ENCODE results near the gene JARID2. TPM values are rescaled to one million over a fixed set of nuclear protein-coding genes. Genes with fewer than 3 reads are reported as not detected.

Gene JARID2
- total and polyA plus RNA-seq, 2 of the 13 experiments (the other 11 are each of a cell fraction or from before 2014, with no cell fraction given), result 7.5 to 10.3 TPM

DNA sequence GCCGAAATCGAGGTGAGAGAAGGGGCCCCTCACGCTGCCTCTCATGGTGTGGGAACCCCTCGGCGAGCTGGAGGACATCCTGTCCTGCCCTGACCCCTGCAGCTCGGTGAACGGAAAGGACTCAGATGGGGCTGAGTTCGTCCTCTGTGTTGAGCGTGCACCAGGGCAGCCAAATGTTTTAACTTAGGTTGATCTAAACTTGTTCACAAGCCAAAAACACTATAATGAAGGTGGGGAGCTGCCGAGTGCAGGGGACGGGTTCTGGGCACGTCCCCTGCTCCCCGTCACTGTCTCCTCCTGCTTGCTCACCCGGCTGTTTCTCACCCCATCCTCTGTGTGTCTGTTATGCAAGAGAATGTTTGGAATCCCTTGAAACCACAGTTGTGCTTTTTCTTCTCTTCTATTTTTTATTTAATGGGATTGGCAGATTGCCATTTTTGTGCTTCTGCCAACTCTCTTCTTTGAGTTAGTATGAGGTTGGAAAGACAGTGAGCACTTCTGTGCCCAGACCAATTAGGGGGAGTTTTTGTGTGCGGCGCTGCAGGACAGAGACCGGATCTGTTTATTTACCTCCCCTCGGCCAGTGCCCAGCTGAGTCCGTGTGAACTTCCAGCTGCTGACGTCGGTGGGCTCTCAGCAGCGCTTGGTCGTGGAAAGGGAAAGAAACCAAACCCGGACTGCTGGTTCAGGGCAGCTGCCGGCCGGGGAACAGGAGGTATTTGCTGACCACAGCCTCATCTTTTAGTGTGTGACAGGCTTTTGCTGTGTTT lies 258.9 kb downstream of the JARID2 start (continued):
- TF ChIP-seq CREM (IDR thresholded peaks at IDR 0.05) (peak; percentile 76), CREM (CRISPR knock-in tag; IDR thresholded peaks at IDR 0.05) (no peak), NFKBIZ (CRISPR knock-in tag; IDR thresholded peaks at IDR 0.05) (no peak), WIZ (CRISPR knock-in tag; IDR thresholded peaks at IDR 0.05) (no peak), RBFOX2 (IDR thresholded peaks at IDR 0.05; ENCODE audit: low read depth, low read length) (no peak), STAG1 (CRISPR knock-in tag; IDR thresholded peaks at IDR 0.05) (peak; percentile 43), NR2F1 (CRISPR knock-in tag; IDR thresholded peaks at IDR 0.05) (0 out of 4 replicates have a peak, but pooled peaks of 1 of the 2 experiments have one; percentile 16), TBX2 (CRISPR knock-in tag; IDR thresholded peaks at IDR 0.05; ENCODE audit: borderline replicate concordance) (peak; percentile 55; the same call in 1 of the 2 replicates), SNAPC2 (CRISPR knock-in tag; IDR thresholded peaks at IDR 0.05) (no peak), RARG (CRISPR knock-in tag; IDR thresholded peaks at IDR 0.05; ENCODE audit: low read depth) (no peak), ZNF468 (CRISPR knock-in tag; IDR thresholded peaks at IDR 0.05) (no peak), ZNF570 (CRISPR knock-in tag; IDR thresholded peaks at IDR 0.05; ENCODE audit: borderline replicate concordance) (no peak)
- TF ChIP-seq, protein P1, sequence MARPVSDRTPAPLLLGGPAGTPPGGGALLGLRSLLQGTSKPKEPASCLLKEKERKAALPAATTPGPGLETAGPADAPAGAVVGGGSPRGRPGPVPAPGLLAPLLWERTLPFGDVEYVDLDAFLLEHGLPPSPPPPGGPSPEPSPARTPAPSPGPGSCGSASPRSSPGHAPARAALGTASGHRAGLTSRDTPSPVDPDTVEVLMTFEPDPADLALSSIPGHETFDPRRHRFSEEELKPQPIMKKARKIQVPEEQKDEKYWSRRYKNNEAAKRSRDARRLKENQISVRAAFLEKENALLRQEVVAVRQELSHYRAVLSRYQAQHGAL (CRISPR knock-in tag; IDR thresholded peaks at IDR 0.05; ENCODE audit: not compliant biosample characterization), result no peak
- TF ChIP-seq, protein P2, sequence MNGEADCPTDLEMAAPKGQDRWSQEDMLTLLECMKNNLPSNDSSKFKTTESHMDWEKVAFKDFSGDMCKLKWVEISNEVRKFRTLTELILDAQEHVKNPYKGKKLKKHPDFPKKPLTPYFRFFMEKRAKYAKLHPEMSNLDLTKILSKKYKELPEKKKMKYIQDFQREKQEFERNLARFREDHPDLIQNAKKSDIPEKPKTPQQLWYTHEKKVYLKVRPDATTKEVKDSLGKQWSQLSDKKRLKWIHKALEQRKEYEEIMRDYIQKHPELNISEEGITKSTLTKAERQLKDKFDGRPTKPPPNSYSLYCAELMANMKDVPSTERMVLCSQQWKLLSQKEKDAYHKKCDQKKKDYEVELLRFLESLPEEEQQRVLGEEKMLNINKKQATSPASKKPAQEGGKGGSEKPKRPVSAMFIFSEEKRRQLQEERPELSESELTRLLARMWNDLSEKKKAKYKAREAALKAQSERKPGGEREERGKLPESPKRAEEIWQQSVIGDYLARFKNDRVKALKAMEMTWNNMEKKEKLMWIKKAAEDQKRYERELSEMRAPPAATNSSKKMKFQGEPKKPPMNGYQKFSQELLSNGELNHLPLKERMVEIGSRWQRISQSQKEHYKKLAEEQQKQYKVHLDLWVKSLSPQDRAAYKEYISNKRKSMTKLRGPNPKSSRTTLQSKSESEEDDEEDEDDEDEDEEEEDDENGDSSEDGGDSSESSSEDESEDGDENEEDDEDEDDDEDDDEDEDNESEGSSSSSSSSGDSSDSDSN (CRISPR knock-in tag; IDR thresholded peaks at IDR 0.05), result peak; percentile 39; the same call in 1 of the 2 replicates
- TF ChIP-seq, protein P3, sequence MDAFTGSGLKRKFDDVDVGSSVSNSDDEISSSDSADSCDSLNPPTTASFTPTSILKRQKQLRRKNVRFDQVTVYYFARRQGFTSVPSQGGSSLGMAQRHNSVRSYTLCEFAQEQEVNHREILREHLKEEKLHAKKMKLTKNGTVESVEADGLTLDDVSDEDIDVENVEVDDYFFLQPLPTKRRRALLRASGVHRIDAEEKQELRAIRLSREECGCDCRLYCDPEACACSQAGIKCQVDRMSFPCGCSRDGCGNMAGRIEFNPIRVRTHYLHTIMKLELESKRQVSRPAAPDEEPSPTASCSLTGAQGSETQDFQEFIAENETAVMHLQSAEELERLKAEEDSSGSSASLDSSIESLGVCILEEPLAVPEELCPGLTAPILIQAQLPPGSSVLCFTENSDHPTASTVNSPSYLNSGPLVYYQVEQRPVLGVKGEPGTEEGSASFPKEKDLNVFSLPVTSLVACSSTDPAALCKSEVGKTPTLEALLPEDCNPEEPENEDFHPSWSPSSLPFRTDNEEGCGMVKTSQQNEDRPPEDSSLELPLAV (CRISPR knock-in tag; conservative IDR thresholded peaks at IDR 0.05; ENCODE audit: low read depth), result no peak
- TF ChIP-seq, protein P4, sequence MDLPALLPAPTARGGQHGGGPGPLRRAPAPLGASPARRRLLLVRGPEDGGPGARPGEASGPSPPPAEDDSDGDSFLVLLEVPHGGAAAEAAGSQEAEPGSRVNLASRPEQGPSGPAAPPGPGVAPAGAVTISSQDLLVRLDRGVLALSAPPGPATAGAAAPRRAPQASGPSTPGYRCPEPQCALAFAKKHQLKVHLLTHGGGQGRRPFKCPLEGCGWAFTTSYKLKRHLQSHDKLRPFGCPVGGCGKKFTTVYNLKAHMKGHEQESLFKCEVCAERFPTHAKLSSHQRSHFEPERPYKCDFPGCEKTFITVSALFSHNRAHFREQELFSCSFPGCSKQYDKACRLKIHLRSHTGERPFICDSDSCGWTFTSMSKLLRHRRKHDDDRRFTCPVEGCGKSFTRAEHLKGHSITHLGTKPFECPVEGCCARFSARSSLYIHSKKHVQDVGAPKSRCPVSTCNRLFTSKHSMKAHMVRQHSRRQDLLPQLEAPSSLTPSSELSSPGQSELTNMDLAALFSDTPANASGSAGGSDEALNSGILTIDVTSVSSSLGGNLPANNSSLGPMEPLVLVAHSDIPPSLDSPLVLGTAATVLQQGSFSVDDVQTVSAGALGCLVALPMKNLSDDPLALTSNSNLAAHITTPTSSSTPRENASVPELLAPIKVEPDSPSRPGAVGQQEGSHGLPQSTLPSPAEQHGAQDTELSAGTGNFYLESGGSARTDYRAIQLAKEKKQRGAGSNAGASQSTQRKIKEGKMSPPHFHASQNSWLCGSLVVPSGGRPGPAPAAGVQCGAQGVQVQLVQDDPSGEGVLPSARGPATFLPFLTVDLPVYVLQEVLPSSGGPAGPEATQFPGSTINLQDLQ (CRISPR knock-in tag; IDR thresholded peaks at IDR 0.05), result no peak
- TF ChIP-seq, protein P5, sequence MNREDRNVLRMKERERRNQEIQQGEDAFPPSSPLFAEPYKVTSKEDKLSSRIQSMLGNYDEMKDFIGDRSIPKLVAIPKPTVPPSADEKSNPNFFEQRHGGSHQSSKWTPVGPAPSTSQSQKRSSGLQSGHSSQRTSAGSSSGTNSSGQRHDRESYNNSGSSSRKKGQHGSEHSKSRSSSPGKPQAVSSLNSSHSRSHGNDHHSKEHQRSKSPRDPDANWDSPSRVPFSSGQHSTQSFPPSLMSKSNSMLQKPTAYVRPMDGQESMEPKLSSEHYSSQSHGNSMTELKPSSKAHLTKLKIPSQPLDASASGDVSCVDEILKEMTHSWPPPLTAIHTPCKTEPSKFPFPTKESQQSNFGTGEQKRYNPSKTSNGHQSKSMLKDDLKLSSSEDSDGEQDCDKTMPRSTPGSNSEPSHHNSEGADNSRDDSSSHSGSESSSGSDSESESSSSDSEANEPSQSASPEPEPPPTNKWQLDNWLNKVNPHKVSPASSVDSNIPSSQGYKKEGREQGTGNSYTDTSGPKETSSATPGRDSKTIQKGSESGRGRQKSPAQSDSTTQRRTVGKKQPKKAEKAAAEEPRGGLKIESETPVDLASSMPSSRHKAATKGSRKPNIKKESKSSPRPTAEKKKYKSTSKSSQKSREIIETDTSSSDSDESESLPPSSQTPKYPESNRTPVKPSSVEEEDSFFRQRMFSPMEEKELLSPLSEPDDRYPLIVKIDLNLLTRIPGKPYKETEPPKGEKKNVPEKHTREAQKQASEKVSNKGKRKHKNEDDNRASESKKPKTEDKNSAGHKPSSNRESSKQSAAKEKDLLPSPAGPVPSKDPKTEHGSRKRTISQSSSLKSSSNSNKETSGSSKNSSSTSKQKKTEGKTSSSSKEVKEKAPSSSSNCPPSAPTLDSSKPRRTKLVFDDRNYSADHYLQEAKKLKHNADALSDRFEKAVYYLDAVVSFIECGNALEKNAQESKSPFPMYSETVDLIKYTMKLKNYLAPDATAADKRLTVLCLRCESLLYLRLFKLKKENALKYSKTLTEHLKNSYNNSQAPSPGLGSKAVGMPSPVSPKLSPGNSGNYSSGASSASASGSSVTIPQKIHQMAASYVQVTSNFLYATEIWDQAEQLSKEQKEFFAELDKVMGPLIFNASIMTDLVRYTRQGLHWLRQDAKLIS (CRISPR knock-in tag; IDR thresholded peaks at IDR 0.05), result no peak

Data from HepG2 (cell line).